SH-SY5Y (cell line): Measurements from ENCODE around the gene PHACTR3.

Source experiments
- GATA2 ChIP-seq: IDR thresholded peaks from 2 replicates; pipeline ENCODE4 v1.6.1; 2011; ENCODE audit warnings: mild to moderate bottlenecking, low read depth, low read length
- GATA3 ChIP-seq: IDR thresholded peaks from 2 replicates; pipeline ENCODE4 v1.6.1; 2011; ENCODE audit warnings: low read depth, mild to moderate bottlenecking, low read length, moderate library complexity

GRCh38 chr20:59891581-59891980 lies 287.2 kb downstream of the PHACTR3 start:
- TF ChIP-seq GATA2, result no peak
- no peak for TF ChIP-seq GATA3
